Esophagus squamous epithelium (tissue), 5 donors: ENCODE measurements around the gene PAIP1. TPM values are rescaled to one million over a fixed set of nuclear protein-coding genes. Genes with fewer than 3 reads are reported as not detected.
"Not testable (repeated sequence)": the region's sequence is repeated elsewhere in the genome, so short reads cannot be mapped to it uniquely, and the experiment has no call there.

Experiments
- DNase-seq: peaks from one replicate; lab custom pipeline; 2025; lab: John Stamatoyannopoulos, UW
- H3K27ac ChIP-seq, 4 donors: fragments of 200-600 bp; sonication (generic); one replicate each; pipeline ENCODE4 v1.5.1; 2016 to 2019; ENCODE audit warnings: mild to moderate bottlenecking in 1 of 4
- H3K27me3 ChIP-seq, 4 donors: fragments of 200-600 bp; sonication (generic); 1 replicate in 3 of 4; 2 replicates in 1 of 4; pipeline versions ENCODE4 v1.5.1 to v1.6.0; 2017 to 2021; ENCODE audit warnings: antibody characterized with exemption in 1 of 4
- H3K36me3 ChIP-seq, 3 donors: fragments of 200-600 bp; sonication (generic); one replicate each; pipeline ENCODE4 v1.5.1; 2016 to 2019
- H3K4me1 ChIP-seq, 3 donors: fragments of 200-600 bp; sonication (generic); one replicate each; pipeline ENCODE4 v1.5.1; 2017 to 2019
- H3K4me3 ChIP-seq, 4 donors: fragments of 200-600 bp; sonication (generic); 1 replicate in 3 of 4; 2 replicates in 1 of 4; pipeline ENCODE4 v1.5.1; 2016 to 2019; ENCODE audit warnings: mild to moderate bottlenecking in 2 of 4, moderate library complexity in 1 of 4
- H3K9me3 ChIP-seq, 3 donors: fragments of 200-600 bp; sonication (generic); one replicate each; pipeline ENCODE4 v1.5.1; 2016 to 2019
- CTCF ChIP-seq, 6 experiments: fragments of 450-650 bp in 4 of 6; fragments of 200-600 bp in 2 of 6; sonication (generic) in 2 of 6; IDR thresholded peaks; one replicate each; pipeline ENCODE4 v1.5.1; 2016 to 2019; ENCODE audit warnings: antibody characterized with exemption in 6 of 6, mild to moderate bottlenecking in 4 of 6, moderate library complexity in 4 of 6
- POLR2A ChIP-seq, 4 donors: fragments of 450-650 bp; IDR thresholded peaks; one replicate each; pipeline ENCODE4 v1.6.1; 2017; ENCODE audit warnings: antibody characterized with exemption in 4 of 4, mild to moderate bottlenecking in 4 of 4, moderate library complexity in 3 of 4
- WGBS, 2 donors: methylation state at CpG; one replicate each; pipeline ENCODE4 v1.1.5; 2018; 5-methylcytosine and 5-hydroxymethylcytosine counted together
- intact Hi-C: fragments of 100-400 bp; cut with DNase I; formaldehyde crosslinking; loops from one replicate; pipeline ENCODE4 v1.15.0; 2022
- total RNA-seq, 4 donors: library from RNA; depleted of rRNA; stranded (reverse); fragments of >200 nt; gene quantifications; one replicate each; pipeline ENCODE4 v1.1.0, GENCODE V29; 2016
- donor health status: DM: yes; HTN: yes; CAD: no.

The PAIP1 gene
- total RNA-seq, 4 donors from 2014 or later: 27.7 to 61.4 (median 51.3) TPM

GRCh38 chr5:43602461-43603343 is 45.8 kb upstream of the PAIP1 start, which contains the start of gene NNT:
Gene NNT, plus strand, starts transcription at chr5:43603180. Its CDS starts 6,016 bp downstream, at chr5:43609196.
- TF ChIP-seq POLR2A (IDR thresholded peaks at IDR 0.05) (peak in 2 of 4 donors; percentile 21 to 34), CTCF (IDR thresholded peaks at IDR 0.05) (no peak)
- intact Hi-C loops: no loop called here
- WGBS, 2 donors: 0 to 1% methylated on average over 10 to 20 of the region's 60 CpGs

GRCh38 chr5:43601454-43602260 is 44.8 kb upstream of the PAIP1 start:
- Histone ChIP-seq H3K27ac (peak overlapping the region; percentile 78 to 92 (median 88)), H3K4me3 (peak overlapping the region; percentile 57 to 87 (median 83)), H3K36me3 (peaks cover 0 to 3% (median 0%) of the 10 kb centered on the region in 3 donors), H3K27me3 (no peaks in the 10 kb centered on the region), H3K4me1 (peaks cover 0 to 35% (median 17%) of the 10 kb centered on the region in 3 donors), H3K9me3 (no peaks in the 10 kb centered on the region)
- no peak for DNase-seq
- no peak for TF ChIP-seq POLR2A (IDR thresholded peaks at IDR 0.05)
- no peak for TF ChIP-seq CTCF (IDR thresholded peaks at IDR 0.05)
- 43 to 51% methylated on average over 8 of the region's 8 CpGs for WGBS, 2 donors
- intact Hi-C loops: no loop called here

More at GRCh38 chr5:43602461-43603343, 45.8 kb upstream of the PAIP1 start, which contains the start of gene NNT:
- H3K36me3 ChIP-seq: peaks cover 0 to 6% (median 0%) of the 10 kb centered on the region in 3 donors
- peak; percentile 19 for DNase-seq
- peak within 1 kb of the TSS; percentile 78 to 92 (median 88) for H3K27ac ChIP-seq
- peak within 1 kb of the TSS; percentile 57 to 87 (median 83) for H3K4me3 ChIP-seq
- peaks cover 0 to 35% (median 17%) of the 10 kb centered on the region in 3 donors for H3K4me1 ChIP-seq
- no peaks in the 10 kb centered on the region for H3K9me3 ChIP-seq
- H3K27me3 ChIP-seq: no peaks in the 10 kb centered on the region

- intact Hi-C loops, H3K27ac ChIP-seq, H3K4me3 ChIP-seq, H3K36me3 ChIP-seq, DNase-seq, H3K27me3 ChIP-seq, H3K9me3 ChIP-seq: not testable (repeated sequence)
- H3K4me1 ChIP-seq: peaks cover 0 to 25% (median 8%) of the 10 kb centered on the region in 3 donors
- 83 to 92% methylated on average over 1 of the region's 1 CpG for WGBS, 2 donors
These were observed 42.0 kb upstream of the PAIP1 start for GRCh38 chr5:43598927-43599326.

- H3K36me3 ChIP-seq: no peaks in the 10 kb centered on the region
- DNase-seq: no peak
- no peaks in the 10 kb centered on the region for H3K4me1 ChIP-seq
- intact Hi-C loops: no loop called here
- H3K27me3 ChIP-seq: no peaks in the 10 kb centered on the region
- H3K9me3 ChIP-seq: no peaks in the 10 kb centered on the region
- H3K27ac ChIP-seq: no peak overlapping the region
- TF ChIP-seq POLR2A (IDR thresholded peaks at IDR 0.05) (no peak), CTCF (IDR thresholded peaks at IDR 0.05) (no peak)
- H3K4me3 ChIP-seq: no peak overlapping the region
These were observed 35.5 kb upstream of the PAIP1 start for GRCh38 chr5:43592363-43592762.

- Histone ChIP-seq H3K27me3 (no peaks in the 10 kb centered on the region), H3K9me3 (no peaks in the 10 kb centered on the region), H3K4me1 (no peaks in the 10 kb centered on the region), H3K27ac (no peak overlapping the region), H3K36me3 (no peaks in the 10 kb centered on the region), H3K4me3 (no peak overlapping the region)
- no peak for DNase-seq
- intact Hi-C loops: no loop called here
- no peak for TF ChIP-seq CTCF (IDR thresholded peaks at IDR 0.05)
- TF ChIP-seq POLR2A (IDR thresholded peaks at IDR 0.05): no peak
These were observed 33.8 kb upstream of the PAIP1 start for GRCh38 chr5:43590700-43591099.
